Left lung (tissue), 10 donors: ENCODE results near the gene B3GAT2. TPM values are rescaled to one million over a fixed set of nuclear protein-coding genes. Genes with fewer than 3 reads are reported as not detected.
"Not testable (repeated sequence)": the region's sequence is repeated elsewhere in the genome, so short reads cannot be mapped to it uniquely, and the experiment has no call there.

Experiments
- ATAC-seq: fragments of 200-7000 bp; cut with Tn5 transposase; one replicate; pipeline ENCODE4 v1.9.1; 2020; ENCODE audit warnings: moderate library complexity
- DNase-seq, 4 donors: peaks; one replicate each; pipeline ENCODE4 v3.0.0-alpha.2; 2013 to 2020
- H3K27ac ChIP-seq, 2 donors: fragments of 200-600 bp; sonication (generic) in 1 of 2; one replicate each; pipeline versions ENCODE4 v1.5.0 to v1.8.0; 2020 to 2021
- H3K27me3 ChIP-seq, 2 donors: fragments of 200-600 bp; sonication (generic) in 1 of 2; one replicate each; pipeline versions ENCODE4 v1.5.0 to v1.8.0; 2020 to 2021
- H3K36me3 ChIP-seq, 2 donors: fragments of 200-600 bp; sonication (generic) in 1 of 2; one replicate each; pipeline versions ENCODE4 v1.5.0 to v1.8.0; 2020 to 2021
- H3K4me1 ChIP-seq, 2 donors: fragments of 200-600 bp; one replicate each; pipeline ENCODE4 v1.8.0; 2021
- H3K4me3 ChIP-seq, 2 donors: fragments of 200-600 bp; sonication (generic) in 1 of 2; one replicate each; pipeline versions ENCODE4 v1.5.0 to v1.8.0; 2020 to 2021; ENCODE audit warnings: mild to moderate bottlenecking in 1 of 2
- H3K9me3 ChIP-seq, 2 donors: fragments of 200-600 bp; sonication (generic) in 1 of 2; one replicate each; pipeline versions ENCODE4 v1.5.0 to v1.8.0; 2020 to 2021
- CTCF ChIP-seq, 2 donors: fragments of 200-600 bp; sonication (generic) in 1 of 2; IDR thresholded peaks; one replicate each; pipeline versions ENCODE4 v1.5.0 to v1.8.0; 2021; ENCODE audit warnings: antibody characterized with exemption in 2 of 2
- intact Hi-C, 2 donors: fragments of 100-400 bp; cut with DNase I; formaldehyde crosslinking; loops; one replicate each; pipeline versions ENCODE4 v1.11.2 to v1.14.2; 2022
- polyA plus RNA-seq, 6 donors: library from polyadenylated mRNA; unstranded; fragments of 120-200 nt; gene quantifications; one replicate each; pipeline ENCODE4 v1.2.1, GENCODE V29; 2013; ENCODE audit not compliant: insufficient read length in 6 of 6
- total RNA-seq, 2 donors: library from RNA; stranded (reverse); fragmentation: NEBNext Ultra II Directional; extraction: Animal tissue kit (Norgen Biotek cat#: 25700); gene quantifications; one replicate each; pipeline ENCODE4 v1.2.1, GENCODE V29; 2021
- donor health status: DM: no; HTN: yes; CAD: no.
- donor health status: DM: no; HTN: no; CAD: no.

Gene B3GAT2
- total and polyA plus RNA-seq, 8 donors: 0.03 to 2.9 (median 2.0) TPM; not detected in 1

DNA sequence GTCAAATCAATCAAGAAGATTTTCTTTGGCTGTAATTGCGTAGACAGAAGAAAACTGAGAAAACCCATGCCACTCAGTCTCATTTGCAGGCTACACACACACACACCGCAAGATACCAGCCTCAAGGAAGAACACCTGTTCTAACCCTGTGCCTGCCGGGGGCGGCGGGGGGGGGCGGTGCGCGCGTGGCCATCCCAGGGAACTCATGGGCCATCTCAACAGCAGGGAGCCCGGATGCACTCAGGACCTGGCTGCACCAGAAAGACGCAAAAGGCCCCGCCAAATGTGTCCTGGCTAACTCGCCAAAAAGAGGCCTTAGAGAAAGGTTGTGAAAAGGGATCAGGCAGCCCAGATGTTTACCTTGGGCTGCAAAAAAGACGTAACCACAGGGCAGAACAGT lies 2.1 kb downstream of the B3GAT2 start:
- intact Hi-C loops: no loop called here
- Histone ChIP-seq H3K4me1 (peaks cover 8 to 22% of the 10 kb centered on the region in 2 donors), H3K36me3 (no peaks in the 10 kb centered on the region), H3K9me3 (no peaks in the 10 kb centered on the region), H3K4me3 (no peak overlapping the region), H3K27me3 (peaks cover 32 to 59% of the 10 kb centered on the region in 2 donors), H3K27ac (no peak overlapping the region)
- ATAC-seq (no peak), DNase-seq (peak in 1 of 4 donors; percentile 39)
- no peak for TF ChIP-seq CTCF (IDR thresholded peaks at IDR 0.05)

- ATAC-seq (no peak), DNase-seq (no peak)
- no peak overlapping the region for H3K4me3 ChIP-seq
- intact Hi-C loops: no loop called here
- H3K4me1 ChIP-seq: peaks cover 8 to 22% of the 10 kb centered on the region in 2 donors
- H3K27ac ChIP-seq: no peak overlapping the region
- peaks cover 32 to 57% of the 10 kb centered on the region in 2 donors for H3K27me3 ChIP-seq
- no peaks in the 10 kb centered on the region for H3K36me3 ChIP-seq
- no peak for TF ChIP-seq CTCF (IDR thresholded peaks at IDR 0.05)
- no peaks in the 10 kb centered on the region for H3K9me3 ChIP-seq
These were observed 2.7 kb downstream of the B3GAT2 start for GRCh38 chr6:70954176-70954575.

- intact Hi-C loops: no loop called here
These were observed 4.2 kb downstream of the B3GAT2 start for GRCh38 chr6:70952608-70953165.

DNA sequence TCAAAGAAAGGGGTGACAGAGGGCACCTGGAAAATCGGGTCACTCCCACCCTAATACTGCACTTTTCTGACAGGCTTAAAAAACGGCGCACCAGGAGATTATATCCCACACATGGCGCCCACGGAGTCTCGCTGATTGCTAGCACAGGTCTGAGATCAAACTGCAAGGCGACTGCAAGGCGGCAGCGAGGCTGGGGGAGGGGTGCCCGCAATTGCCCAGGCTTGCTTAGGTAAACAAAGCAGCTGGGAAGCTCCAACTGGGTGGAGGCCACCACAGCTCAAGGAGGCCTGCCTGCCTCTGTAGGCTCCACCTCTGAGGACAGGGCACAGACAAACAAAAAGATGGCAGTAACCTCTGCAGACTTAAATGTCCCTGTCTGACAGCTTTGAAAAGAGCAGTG lies 12.5 kb downstream of the B3GAT2 start:
- H3K4me1 ChIP-seq, DNase-seq, ATAC-seq, H3K27me3 ChIP-seq, H3K4me3 ChIP-seq, intact Hi-C loops, H3K9me3 ChIP-seq, H3K36me3 ChIP-seq, H3K27ac ChIP-seq: not testable (repeated sequence)

More at GRCh38 chr6:70952608-70953165, 4.2 kb downstream of the B3GAT2 start:
- Histone ChIP-seq H3K27ac (no peak overlapping the region), H3K4me3 (no peak overlapping the region), H3K9me3 (no peaks in the 10 kb centered on the region), H3K36me3 (no peaks in the 10 kb centered on the region), H3K27me3 (peaks cover 32 to 44% of the 10 kb centered on the region in 2 donors), H3K4me1 (peaks cover 8 to 22% of the 10 kb centered on the region in 2 donors)
- TF ChIP-seq CTCF (IDR thresholded peaks at IDR 0.05): no peak
- no peak for DNase-seq
- ATAC-seq: no peak

DNA sequence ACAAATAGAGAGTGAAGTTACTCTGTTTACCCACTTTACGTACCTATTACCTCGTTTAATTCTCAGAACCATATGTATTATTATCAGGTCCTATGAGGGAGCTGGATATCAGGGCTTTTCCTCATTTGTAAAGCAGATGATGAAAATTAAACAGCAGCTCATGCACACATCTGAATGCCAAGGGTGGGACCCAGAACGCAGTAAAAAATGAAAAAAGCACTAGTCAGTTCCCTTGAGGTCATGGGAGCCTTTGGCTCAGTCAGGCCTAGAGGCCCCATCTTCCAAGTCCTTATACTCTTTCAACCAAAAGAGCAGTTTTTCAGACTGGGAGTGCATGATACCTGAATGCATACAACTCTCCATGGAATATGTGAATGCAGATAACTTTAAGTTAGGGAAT lies 23.0 kb downstream of the B3GAT2 start:
- intact Hi-C loops: no loop called here
- no peak for DNase-seq

More for the DNA sequence above, 23.0 kb downstream of the B3GAT2 start:
- Histone ChIP-seq H3K4me3 (no peak overlapping the region), H3K27me3 (no peaks in the 10 kb centered on the region), H3K27ac (no peak overlapping the region), H3K36me3 (no peaks in the 10 kb centered on the region), H3K4me1 (no peaks in the 10 kb centered on the region), H3K9me3 (peaks cover 0 to 3% of the 10 kb centered on the region in 2 donors)
- no peak for ATAC-seq
- no peak for TF ChIP-seq CTCF (IDR thresholded peaks at IDR 0.05)
